ENCODE data around the gene MYADML2. TPM values are rescaled to one million over a fixed set of nuclear protein-coding genes. Genes with fewer than 3 reads are reported as not detected.

MYADML2 gene
- total RNA-seq, 3 donors from 2014 or later, result 0.13 TPM; not detected in 2

DNA sequence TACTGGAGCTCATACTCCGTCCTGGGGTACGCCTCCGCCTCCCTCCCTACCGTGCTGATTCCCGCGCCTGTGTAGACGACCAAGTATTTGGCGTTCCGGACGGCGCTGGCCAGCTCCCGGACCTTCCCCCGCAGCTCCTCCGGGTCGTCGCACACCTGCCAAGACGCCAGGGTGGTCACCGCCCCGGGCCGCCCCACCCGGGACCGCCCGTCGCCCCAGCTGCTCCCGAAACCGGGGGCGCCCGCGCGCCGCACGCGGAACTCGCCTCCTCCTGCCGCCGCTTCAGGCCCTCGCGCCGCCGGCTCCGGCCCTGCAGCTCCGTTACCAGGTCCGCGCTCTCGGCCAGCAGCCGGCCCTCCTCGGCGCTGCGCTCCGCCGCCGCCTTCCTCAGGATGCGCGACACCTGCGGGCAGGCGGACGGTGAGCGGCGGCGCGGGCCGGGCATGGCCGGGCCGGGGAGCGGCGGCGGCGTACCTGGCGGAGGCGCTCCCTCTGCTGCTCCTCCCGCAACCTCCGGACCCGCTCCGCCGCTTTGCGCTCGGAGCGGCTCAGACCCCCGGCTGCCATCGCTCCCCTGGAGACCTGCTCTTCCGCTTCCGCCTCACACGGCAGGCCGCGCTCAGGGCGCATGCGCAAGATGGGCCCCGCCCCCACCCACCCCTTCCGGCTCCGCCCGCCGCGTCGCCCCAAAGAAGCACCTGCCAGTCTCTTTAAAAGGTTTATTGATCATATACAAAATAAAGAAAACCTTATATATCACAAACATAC lies 29.3 kb downstream of the MYADML2 start, which contains the start of gene SIRT7:
Gene SIRT7, minus strand, starts transcription at position 612 of the 768 bp plus-strand sequence. Its CDS starts 45 bp downstream, at position 567.
- peak; percentile 84 for ATAC-seq
- H3K4me1 ChIP-seq (ENCODE audit: low read depth), result peaks cover 30% of the 10 kb centered on the region

GRCh38 chr17:81916234-81917001 lies 30.6 kb downstream of the MYADML2 start:
- peaks cover 9% of the 10 kb centered on the region for H3K36me3 ChIP-seq (ENCODE audit: low read depth)
- intact Hi-C loops (cut with DNase I, micrococcal nuclease), result no loop called here
- no peak for TF ChIP-seq CTCF (IDR thresholded peaks at IDR 0.05)
- ATAC-seq (peak; percentile 54), DNase-seq (peak in 1 of 3 donors; percentile 67)
- H3K4me1 ChIP-seq (ENCODE audit: low read depth), result peaks cover 27% of the 10 kb centered on the region
- no peaks in the 10 kb centered on the region for H3K9me3 ChIP-seq
- H3K4me3 ChIP-seq, result no peak overlapping the region

More for the DNA sequence above, 29.3 kb downstream of the MYADML2 start, which contains the start of gene SIRT7:
- peak; percentile 79 to 88 (median 88) for DNase-seq
- Histone ChIP-seq H3K4me3 (peak within 1 kb of the TSS; percentile 95), H3K9me3 (no peaks in the 10 kb centered on the region), H3K36me3 (ENCODE audit: low read depth) (peaks cover 9% of the 10 kb centered on the region)
- no peak for TF ChIP-seq CTCF (IDR thresholded peaks at IDR 0.05)
- intact Hi-C loops (cut with DNase I, micrococcal nuclease), result no loop called here

DNA sequence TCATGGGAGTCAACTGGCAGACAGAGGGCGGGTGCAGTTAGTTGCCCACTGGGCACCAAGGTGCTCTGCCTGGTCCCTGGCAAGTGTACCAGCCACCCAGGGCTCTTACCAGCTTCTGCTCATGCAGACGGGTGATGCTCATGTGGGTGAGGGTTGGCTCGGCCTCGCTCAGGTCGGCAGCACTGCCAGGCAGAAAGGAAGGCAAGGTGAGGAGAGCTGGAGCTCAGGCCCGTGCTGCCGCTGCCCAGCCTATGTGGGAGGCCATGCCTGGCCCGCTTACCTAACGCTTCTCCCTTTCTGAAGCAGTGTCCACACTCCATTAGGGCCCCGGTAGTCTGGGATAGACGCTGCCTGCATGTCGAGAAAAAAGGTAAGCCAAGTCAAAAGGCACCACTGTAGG lies 31.7 kb downstream of the MYADML2 start:
- no peak for ATAC-seq
- H3K9me3 ChIP-seq, result no peaks in the 10 kb centered on the region
- no peak for DNase-seq
- H3K36me3 ChIP-seq (ENCODE audit: low read depth), result peaks cover 9% of the 10 kb centered on the region
- no peak overlapping the region for H3K4me3 ChIP-seq
- no peak for TF ChIP-seq CTCF (IDR thresholded peaks at IDR 0.05)
- intact Hi-C loops (cut with DNase I, micrococcal nuclease), result no loop called here
- peaks cover 27% of the 10 kb centered on the region for H3K4me1 ChIP-seq (ENCODE audit: low read depth)

- Histone ChIP-seq H3K4me1 (ENCODE audit: low read depth) (peaks cover 31% of the 10 kb centered on the region), H3K9me3 (no peaks in the 10 kb centered on the region), H3K36me3 (ENCODE audit: low read depth) (peaks cover 9% of the 10 kb centered on the region), H3K4me3 (no peak overlapping the region)
- DNase-seq (no peak), ATAC-seq (no peak)
- intact Hi-C loops (cut with DNase I, micrococcal nuclease), result no loop called here
- TF ChIP-seq CTCF (IDR thresholded peaks at IDR 0.05), result no peak
These were observed 32.8 kb downstream of the MYADML2 start for GRCh38 chr17:81914103-81914850.

- intact Hi-C loops (cut with DNase I, micrococcal nuclease), result no loop called here
- H3K4me3 ChIP-seq, result no peak overlapping the region
- H3K9me3 ChIP-seq, result no peaks in the 10 kb centered on the region
- peaks cover 27% of the 10 kb centered on the region for H3K4me1 ChIP-seq (ENCODE audit: low read depth)
- no peak for DNase-seq
- peaks cover 9% of the 10 kb centered on the region for H3K36me3 ChIP-seq (ENCODE audit: low read depth)
- ATAC-seq, result no peak
- no peak for TF ChIP-seq CTCF (IDR thresholded peaks at IDR 0.05)
These were observed 33.5 kb downstream of the MYADML2 start for GRCh38 chr17:81913394-81914102.

Data from mucosa of descending colon (tissue), 3 donors.